Measurements from ENCODE around the gene D2HGDH. TPM values are rescaled to one million over a fixed set of nuclear protein-coding genes. Genes with fewer than 3 reads are reported as not detected.
"Not testable (repeated sequence)": the region's sequence is repeated elsewhere in the genome, so short reads cannot be mapped to it uniquely, and the experiment has no call there.

The D2HGDH gene
- total RNA-seq, 1 donor from 2014 or later = 40.4 TPM

DNA sequence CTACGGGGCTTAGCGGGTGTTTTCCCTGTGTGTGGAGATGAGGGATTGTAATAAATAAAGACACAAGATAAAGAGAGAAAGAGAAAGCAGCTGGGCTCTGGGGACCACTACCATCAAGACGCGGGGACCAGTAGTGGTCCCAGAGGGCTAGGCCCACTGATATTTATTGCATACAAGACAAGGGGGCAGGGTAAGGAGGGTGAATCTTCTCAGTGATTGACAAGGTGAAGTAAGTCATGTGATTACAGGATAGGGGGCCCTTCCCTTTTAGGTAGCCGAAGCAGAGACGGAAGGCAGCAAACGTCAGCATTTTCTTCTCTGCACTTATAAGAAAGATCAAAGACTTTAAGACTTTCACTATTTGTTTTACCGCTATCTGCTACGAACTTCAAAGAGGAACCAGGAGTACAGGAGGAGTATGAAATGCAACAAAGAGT is 37.7 kb downstream of the D2HGDH start:
- no peak overlapping the region for H3K4me3 Mint-ChIP-seq
- H3K27ac Mint-ChIP-seq = no peak overlapping the region
- no peak for DNase-seq
- H3K9me3 Mint-ChIP-seq = no peaks in the 10 kb centered on the region
- H3K4me1 Mint-ChIP-seq = peaks cover 5% of the 10 kb centered on the region
- no peaks in the 10 kb centered on the region for H3K27me3 Mint-ChIP-seq
- H3K36me3 Mint-ChIP-seq (ENCODE audit: low read depth) = no peaks in the 10 kb centered on the region
- intact Hi-C loops (cut with micrococcal nuclease) = no loop called here

DNA sequence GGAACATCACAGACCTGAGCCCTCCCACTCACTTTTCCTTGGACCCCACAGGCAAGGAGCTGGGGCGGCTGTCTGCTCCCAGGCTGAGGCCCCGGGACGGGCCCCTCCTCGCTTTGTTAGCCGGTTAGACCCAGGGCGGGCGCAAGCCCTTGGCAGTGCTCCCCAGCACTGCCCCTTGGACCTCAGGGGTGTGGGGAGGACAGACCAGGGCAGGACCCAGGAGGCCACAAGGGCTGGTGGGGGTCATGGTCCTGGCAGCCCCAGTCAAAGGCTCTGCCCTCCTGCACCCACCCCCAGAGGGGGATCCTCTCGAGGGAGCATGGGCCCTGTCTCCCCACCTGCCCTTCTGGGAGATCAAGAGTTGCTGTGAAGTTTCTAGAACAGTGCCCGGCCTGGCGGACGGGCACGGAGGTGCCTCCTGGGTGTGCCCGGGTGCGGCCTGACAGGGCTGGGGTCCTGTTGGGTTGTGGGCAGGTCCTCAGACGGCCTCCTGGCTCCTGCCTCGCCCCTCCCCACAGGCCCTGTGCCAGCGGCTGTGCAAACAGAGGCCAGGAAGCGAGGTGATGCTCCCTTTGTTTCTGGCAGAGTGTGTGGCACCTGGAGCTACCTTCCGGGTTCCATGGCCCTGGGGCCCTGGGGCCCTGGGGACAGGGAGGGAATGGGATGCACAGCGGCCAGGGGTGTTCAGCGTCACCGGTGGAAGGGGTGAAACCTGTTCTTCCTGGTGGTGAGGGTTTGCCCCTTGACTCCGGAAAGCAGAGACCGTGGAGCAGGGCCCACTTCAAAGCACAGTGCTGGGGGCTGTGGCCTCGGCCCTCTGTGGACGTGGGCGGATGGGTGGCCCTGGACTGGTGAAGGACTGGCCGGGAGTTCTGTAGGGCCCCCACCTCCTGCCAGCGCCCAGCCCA is 39.3 kb downstream of the D2HGDH start:
- intact Hi-C loops (cut with micrococcal nuclease) = no loop called here
- Mint-ChIP-seq H3K36me3 (ENCODE audit: low read depth) (no peaks in the 10 kb centered on the region), H3K27me3 (no peaks in the 10 kb centered on the region), H3K4me1 (peaks cover 10% of the 10 kb centered on the region), H3K27ac (no peak overlapping the region), H3K9me3 (no peaks in the 10 kb centered on the region), H3K4me3 (no peak overlapping the region)
- no peak for DNase-seq

DNA sequence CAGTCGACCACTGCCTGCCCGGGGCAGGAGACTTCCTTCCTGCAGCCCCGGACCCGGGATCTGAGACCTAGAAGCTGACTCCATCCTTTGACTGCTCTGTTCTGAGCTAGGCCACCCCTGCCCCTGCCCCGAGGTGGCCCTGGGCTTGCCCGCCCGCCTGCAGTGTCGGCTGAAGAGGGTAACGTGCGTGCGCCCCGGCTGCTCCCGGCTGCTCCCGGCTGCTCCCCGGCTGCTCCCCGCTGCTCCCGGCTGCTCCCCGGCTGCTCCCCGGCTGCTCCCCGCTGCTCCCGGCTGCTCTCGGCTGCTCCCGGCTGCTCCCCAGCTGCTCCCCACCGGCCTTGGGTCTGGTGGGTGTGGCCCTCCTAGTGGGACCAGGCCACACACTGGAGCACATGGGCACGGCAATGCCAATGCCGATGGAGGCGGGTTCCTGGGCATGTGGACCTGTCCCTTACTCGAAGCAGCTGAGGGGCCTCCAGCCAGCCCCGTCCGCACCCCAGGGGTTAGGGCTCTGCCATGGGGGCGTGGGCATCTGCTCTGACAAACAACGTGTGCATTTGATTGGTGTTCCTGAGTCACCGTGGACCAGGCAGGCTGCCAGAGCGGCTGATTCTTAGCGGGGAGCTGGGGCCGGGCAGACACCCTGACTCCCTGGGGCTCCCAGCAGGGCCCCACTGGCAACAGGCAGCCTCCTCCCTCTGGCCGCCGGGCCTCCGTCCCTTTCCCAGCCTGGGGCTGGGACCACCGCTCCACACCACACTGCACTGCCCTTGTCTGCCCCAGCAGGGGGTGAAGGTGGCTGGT is 40.2 kb downstream of the D2HGDH start:
- H3K4me3 Mint-ChIP-seq = no peak overlapping the region
- intact Hi-C loops (cut with micrococcal nuclease) = no loop called here
- no peaks in the 10 kb centered on the region for H3K27me3 Mint-ChIP-seq
- no peak for DNase-seq
- peaks cover 10% of the 10 kb centered on the region for H3K4me1 Mint-ChIP-seq
- no peak overlapping the region for H3K27ac Mint-ChIP-seq
- H3K36me3 Mint-ChIP-seq (ENCODE audit: low read depth) = no peaks in the 10 kb centered on the region
- H3K9me3 Mint-ChIP-seq = no peaks in the 10 kb centered on the region

DNA sequence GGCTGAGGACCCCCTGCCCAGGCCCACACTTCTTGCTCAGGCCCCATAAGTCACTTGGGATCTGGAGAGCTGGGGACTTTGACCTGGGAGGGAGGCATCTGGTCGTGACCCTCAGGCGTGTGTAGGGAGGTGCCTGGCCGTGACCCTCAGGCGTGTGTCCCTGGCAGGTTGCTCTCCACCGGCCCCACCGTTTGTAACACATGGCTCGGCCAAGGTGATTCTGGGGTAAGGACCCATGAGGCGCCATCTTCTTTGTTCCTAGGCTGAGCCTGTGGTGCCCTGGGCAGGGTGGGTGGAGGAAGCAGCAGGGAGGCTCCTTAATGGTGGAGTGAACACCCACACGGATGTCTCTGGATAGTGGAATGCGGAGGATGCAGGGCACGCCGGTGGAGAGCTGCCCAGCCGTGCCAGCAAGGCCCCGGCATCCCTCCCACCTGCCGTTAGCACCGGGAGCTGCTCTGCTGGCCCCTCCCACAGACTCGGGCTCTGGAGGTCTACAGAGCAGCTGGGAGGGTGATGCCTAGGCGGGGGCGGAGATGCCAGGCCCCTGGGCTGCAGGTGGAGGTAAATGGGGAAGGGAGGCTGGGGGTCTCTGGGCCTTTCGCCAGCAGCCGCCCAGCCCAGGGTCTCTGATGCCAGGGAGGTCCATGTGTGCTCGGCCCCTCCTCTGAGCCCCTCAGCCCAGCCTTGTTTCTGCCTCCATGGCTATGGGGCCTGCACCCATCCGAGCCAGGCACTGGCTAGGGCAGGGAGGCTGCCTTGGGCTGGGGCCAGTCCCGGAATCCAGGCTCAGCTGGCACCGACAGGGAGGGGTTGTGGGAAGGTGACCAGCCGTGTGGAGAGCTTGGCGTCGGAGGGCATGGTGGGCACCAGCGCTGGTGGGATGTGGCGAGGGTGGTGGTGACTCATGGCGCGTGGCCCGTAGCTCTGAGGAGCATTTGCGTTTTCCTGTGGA is 41.1 kb downstream of the D2HGDH start:
- DNase-seq = no peak
- peaks cover 10% of the 10 kb centered on the region for H3K4me1 Mint-ChIP-seq
- no peaks in the 10 kb centered on the region for H3K27me3 Mint-ChIP-seq
- intact Hi-C loops (cut with micrococcal nuclease) = no loop called here
- no peaks in the 10 kb centered on the region for H3K36me3 Mint-ChIP-seq (ENCODE audit: low read depth)
- no peak overlapping the region for H3K4me3 Mint-ChIP-seq
- no peaks in the 10 kb centered on the region for H3K9me3 Mint-ChIP-seq
- no peak overlapping the region for H3K27ac Mint-ChIP-seq

DNA sequence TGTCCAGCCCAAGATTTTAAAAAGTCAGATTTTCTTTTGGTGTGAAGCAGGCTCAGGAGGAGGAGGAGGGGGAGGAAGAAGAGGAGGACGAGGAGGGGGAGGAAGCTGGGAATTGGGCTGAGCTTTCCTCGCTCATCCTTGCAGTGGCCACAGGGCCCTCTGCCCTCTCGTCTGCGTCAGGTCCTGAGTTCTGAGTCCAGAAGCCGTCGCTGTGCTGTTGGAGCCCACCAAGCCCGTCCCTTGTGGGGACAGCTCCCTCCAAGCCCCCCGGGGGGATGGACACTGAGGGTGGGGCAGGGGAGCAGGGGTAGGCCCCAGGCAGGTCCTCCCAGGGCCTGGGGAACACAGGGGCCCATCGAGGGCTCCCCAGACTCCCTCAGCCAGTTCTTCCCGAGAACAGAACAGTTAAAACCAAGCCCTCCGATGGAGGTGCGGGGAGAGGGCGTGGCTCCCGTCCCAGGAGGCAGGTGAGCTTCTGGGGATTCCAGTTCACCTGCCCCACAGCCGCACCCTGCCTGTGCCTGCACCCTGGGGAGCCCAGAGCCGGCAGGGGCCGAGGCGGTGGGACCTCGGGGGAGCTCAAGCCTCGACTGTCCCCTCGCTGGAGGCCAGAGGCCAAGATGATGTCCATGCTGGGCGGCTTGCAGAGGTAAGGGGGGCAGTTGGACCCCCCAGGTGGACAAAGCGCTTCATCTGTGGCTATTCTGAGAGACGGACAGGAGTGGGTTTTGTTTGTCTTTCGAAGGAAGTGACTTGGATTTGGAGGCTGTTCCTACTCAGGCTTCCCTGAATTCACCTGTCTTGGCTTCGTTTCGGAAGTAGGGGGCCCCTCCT is 42.1 kb downstream of the D2HGDH start, which contains the start of gene GAL3ST2:
GAL3ST2 (plus strand) TSS at position 487 of the 834 bp plus-strand sequence; CDS start at position 621, 134 bp downstream.
- Mint-ChIP-seq H3K27ac (no peak within 1 kb of the TSS), H3K4me3 (no peak within 1 kb of the TSS), H3K36me3 (ENCODE audit: low read depth) (no peaks in the 10 kb centered on the region), H3K27me3 (no peaks in the 10 kb centered on the region), H3K4me1 (peaks cover 10% of the 10 kb centered on the region), H3K9me3 (no peaks in the 10 kb centered on the region)
- DNase-seq = no peak
- intact Hi-C loops (cut with micrococcal nuclease) = no loop called here

DNA sequence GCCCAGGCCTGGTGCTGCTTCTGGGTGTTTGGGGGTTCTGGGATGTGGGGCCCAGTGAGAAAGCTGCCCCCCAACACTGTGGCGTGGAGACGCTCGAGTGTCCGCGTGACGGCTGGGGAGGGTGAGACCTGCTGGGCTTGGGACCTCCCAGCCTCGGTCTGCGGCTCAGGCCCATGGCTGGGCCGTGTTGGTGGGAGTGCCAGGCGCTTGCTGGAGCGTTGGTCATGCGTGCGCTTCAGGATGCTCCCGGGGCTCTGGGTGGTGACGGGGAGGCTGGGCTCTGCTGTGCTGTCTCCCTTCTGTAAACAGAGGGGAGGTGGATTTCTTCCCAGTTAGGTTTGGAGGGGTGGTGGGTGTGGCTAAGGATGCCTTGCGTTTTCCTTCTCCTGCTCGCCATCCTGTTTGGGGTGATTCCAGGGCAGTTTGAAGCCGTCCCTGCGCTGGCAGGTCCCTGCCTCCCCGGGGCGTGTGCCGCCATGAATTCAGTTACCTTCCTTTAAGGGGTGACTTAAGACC is 42.8 kb downstream of the D2HGDH start:
- intact Hi-C loops (cut with micrococcal nuclease) = no loop called here
- Mint-ChIP-seq H3K27me3 (no peaks in the 10 kb centered on the region), H3K27ac (no peak overlapping the region), H3K36me3 (ENCODE audit: low read depth) (no peaks in the 10 kb centered on the region), H3K4me3 (no peak overlapping the region), H3K4me1 (peaks cover 5% of the 10 kb centered on the region), H3K9me3 (no peaks in the 10 kb centered on the region)
- no peak for DNase-seq

DNA sequence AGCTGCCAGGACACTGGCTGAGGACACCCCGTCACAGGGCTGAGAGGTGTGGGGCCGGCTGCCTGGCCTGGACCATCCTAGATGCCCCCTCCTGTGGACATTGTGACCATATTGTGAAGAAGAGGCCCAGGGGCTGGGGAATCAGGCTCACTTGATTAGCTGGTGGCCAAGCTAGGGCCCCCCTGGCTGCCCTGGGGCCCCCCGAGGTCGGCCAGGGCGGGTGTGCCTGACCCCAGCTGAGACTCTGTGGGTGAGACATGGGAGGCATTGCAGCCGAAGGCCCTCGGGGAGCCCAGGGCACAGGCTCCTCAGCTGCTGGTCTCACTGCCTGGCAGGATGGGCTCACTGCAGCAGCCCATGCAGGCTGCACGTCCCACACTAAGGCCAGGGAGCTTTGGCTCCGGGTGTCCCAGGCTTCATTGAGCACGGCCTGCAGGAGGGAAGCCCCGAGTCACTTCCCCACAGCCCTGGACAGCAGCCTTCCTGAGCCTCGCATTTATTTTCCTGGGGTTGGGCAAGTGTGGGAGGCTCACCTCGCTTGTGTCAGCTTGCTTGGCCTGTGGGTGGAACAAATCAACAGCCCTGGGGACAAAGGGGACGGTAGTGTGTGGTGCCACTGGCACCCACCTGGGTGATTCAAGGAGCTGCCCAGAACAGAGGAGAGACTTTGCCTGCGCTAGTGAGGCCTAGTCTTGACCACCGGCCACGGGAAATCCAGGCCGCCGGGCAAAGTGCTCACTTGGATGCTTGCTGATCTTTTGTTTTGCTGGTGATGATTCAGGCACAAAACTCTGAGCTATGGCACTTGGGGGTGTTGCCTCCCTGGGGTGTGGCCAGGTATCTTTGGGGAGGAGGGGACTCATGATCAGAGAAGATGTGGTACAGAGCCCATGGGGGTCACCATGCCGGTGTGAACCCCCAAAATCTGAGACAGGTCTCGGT is 43.5 kb downstream of the D2HGDH start:
- H3K27me3 Mint-ChIP-seq = no peaks in the 10 kb centered on the region
- H3K4me3 Mint-ChIP-seq = no peak overlapping the region
- no peak overlapping the region for H3K27ac Mint-ChIP-seq
- peaks cover 4% of the 10 kb centered on the region for H3K4me1 Mint-ChIP-seq
- H3K9me3 Mint-ChIP-seq = no peaks in the 10 kb centered on the region
- intact Hi-C loops (cut with micrococcal nuclease) = no loop called here
- no peaks in the 10 kb centered on the region for H3K36me3 Mint-ChIP-seq (ENCODE audit: low read depth)
- no peak for DNase-seq

DNA sequence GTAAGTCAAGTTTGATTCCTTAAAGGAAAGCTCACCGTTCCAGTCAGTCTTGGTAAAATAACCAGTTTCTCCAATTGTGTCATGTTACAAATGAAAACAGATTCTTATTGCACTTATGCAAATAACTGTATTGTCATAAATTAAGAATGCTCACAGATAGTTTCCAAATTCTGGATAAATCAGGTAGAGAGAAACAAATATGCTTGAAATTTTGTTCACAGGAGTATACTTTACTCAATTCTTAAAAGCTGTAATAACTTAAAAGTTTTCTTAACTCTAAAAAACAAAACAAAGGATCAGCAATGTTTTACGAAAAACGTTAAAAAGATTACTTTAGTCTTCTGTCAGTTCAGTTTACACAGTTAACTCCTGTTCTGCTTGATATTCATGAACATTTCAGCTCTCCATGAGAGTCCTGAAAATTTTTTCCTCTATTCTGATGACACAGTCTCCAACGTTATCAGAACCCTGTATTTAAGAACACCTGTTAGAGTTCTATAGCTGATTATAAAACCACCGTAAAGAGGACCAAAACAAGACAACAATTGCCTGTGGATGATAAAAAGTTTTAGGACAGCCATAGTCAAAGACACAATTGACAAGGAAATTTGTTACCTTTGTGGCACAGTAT is 46.6 kb downstream of the D2HGDH start:
- Mint-ChIP-seq H3K36me3 (ENCODE audit: low read depth) (no peaks in the 10 kb centered on the region), H3K4me3 (no peak overlapping the region), H3K9me3 (peaks cover 5% of the 10 kb centered on the region), H3K4me1 (peaks cover 4% of the 10 kb centered on the region), H3K27ac (no peak overlapping the region), H3K27me3 (no peaks in the 10 kb centered on the region)
- intact Hi-C loops (cut with micrococcal nuclease) = no loop called here
- no peak for DNase-seq

DNA sequence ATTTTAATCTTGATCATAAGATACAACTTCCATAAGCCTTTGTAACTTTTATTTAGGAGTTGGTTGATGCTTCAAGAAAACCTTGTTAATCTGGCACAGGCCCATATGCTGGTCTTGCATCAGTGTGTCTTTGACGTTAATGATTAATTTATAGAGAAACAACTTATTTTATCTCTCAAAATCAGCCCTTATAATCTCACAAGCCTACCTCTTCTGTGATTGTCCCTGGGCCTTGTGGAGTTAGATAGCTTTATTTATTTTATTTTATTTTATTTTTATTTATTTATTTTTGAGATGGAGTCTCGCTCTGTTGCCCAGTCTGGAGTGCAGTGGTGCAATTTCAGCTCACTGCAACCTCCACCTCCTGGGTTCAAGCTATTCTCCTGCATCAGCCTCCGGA is 47.6 kb downstream of the D2HGDH start:
- H3K27ac Mint-ChIP-seq; DNase-seq; H3K36me3 Mint-ChIP-seq (ENCODE audit: low read depth); H3K27me3 Mint-ChIP-seq; intact Hi-C loops (cut with micrococcal nuclease); H3K4me3 Mint-ChIP-seq; H3K9me3 Mint-ChIP-seq; H3K4me1 Mint-ChIP-seq: not testable (repeated sequence)

DNA sequence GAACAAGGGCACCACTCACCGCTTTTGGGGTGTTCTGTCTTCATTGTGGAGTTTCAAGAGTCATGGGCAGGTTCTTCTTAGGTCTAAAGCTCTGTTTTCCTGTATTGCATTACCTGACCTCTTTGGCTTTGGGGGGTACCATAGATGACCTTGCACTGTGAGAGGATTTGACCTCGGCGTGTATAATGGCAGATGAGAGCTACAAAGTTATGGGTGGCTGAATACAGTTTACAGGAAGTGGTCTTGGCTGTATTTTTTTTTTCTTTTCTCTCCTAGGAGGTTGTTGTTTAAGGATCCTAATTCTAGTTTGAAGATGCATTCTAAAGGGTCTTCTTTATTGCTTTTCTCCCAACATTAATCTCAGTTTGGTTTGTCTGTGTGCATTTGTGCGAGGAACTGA is 53.7 kb downstream of the D2HGDH start:
- H3K4me3 Mint-ChIP-seq = no peak overlapping the region
- H3K27ac Mint-ChIP-seq = peak overlapping the region; percentile 81
- peaks cover 32% of the 10 kb centered on the region for H3K9me3 Mint-ChIP-seq
- no peak for DNase-seq
- intact Hi-C loops (cut with micrococcal nuclease) = loop anchor here (2.0 kb wide), 1 partner anchor 17 kb away; no protein-coding TSS in a partner anchor
- peaks cover 12% of the 10 kb centered on the region for H3K4me1 Mint-ChIP-seq
- H3K27me3 Mint-ChIP-seq = peaks cover 6% of the 10 kb centered on the region
- H3K36me3 Mint-ChIP-seq (ENCODE audit: low read depth) = no peaks in the 10 kb centered on the region

DNA sequence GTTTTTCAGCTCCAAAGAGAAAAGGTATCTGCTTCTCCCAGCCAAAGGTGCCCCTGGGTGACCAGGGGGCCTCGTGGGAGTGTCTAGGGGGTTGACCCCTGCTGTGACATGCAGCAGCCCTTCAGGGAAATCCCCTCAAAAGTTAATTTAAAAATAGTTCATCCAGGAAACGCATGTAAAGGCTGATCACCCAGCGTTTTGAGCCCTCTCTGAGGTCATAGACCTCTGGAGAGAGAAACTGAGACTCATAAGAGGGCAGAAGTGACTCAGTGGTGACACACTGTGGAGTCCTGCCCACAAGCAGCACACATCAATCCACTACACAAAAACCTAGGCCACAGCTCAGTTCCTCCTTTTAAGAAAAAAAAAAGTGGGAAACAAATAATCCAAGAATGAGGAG is 54.1 kb downstream of the D2HGDH start:
- DNase-seq = peak; percentile 67
- Mint-ChIP-seq H3K36me3 (ENCODE audit: low read depth) (no peaks in the 10 kb centered on the region), H3K27me3 (peaks cover 6% of the 10 kb centered on the region), H3K27ac (peak overlapping the region; percentile 81), H3K9me3 (peaks cover 36% of the 10 kb centered on the region), H3K4me3 (no peak overlapping the region), H3K4me1 (peaks cover 12% of the 10 kb centered on the region)
- intact Hi-C loops (cut with micrococcal nuclease) = loop anchor here (2.0 kb wide), 1 partner anchor 16 kb away; no protein-coding TSS in a partner anchor

All from activated CD4-positive, alpha-beta T cell treated with anti-CD3 and anti-CD28 coated beads, Interleukin-2, amount 10 ng/mL, durations not matched to agents 24 days and 14 days (primary cell).